Esophagus (tissue), 2 donors: Measurements from ENCODE around the gene DNAJC8. TPM values are rescaled to one million over a fixed set of nuclear protein-coding genes. Genes with fewer than 3 reads are reported as not detected.

Source experiments
- H3K27ac ChIP-seq, 2 donors: one replicate each; pipeline ENCODE4 v1.5.1; 2013; ENCODE audit warnings: low read depth in 2 of 2, mild to moderate bottlenecking in 2 of 2, inconsistent platforms in 1 of 2, low read length in 1 of 2, moderate library complexity in 1 of 2
- H3K27me3 ChIP-seq, 2 donors: one replicate each; pipeline ENCODE4 v1.6.1; 2013; ENCODE audit warnings: low read length in 2 of 2, control low read depth in 1 of 2, mild to moderate bottlenecking in 1 of 2; ENCODE audit not compliant: insufficient read depth in 2 of 2, control insufficient read depth in 1 of 2
- H3K36me3 ChIP-seq, 2 donors: one replicate each; pipeline ENCODE4 v1.6.1; 2013; ENCODE audit warnings: low read length in 1 of 2; ENCODE audit not compliant: control insufficient read depth in 2 of 2, insufficient read depth in 2 of 2
- H3K4me1 ChIP-seq, 2 donors: one replicate each; pipeline ENCODE4 v1.6.1; 2013; ENCODE audit warnings: low read length in 1 of 2; ENCODE audit not compliant: control insufficient read depth in 2 of 2, insufficient read depth in 2 of 2
- H3K4me3 ChIP-seq, 2 donors: one replicate each; pipeline ENCODE4 v1.5.1; 2013; ENCODE audit warnings: low read length in 2 of 2, mild to moderate bottlenecking in 2 of 2, low read depth in 1 of 2, moderate library complexity in 1 of 2
- H3K9me3 ChIP-seq, 2 donors: one replicate each; pipeline ENCODE4 v1.6.1; 2013; ENCODE audit warnings: mild to moderate bottlenecking in 2 of 2, low read depth in 1 of 2, low read length in 1 of 2, moderate library complexity in 1 of 2; ENCODE audit not compliant: control insufficient read depth in 2 of 2, insufficient read depth in 1 of 2
- WGBS, 2 donors: extraction: QIAGEN DNeasy Blood & Tissue Kit; methylation state at CpG; one replicate each; pipeline ENCODE4 v1.1.7; 2013; 5-methylcytosine and 5-hydroxymethylcytosine counted together
- polyA plus RNA-seq, 2 donors: library from polyadenylated mRNA; stranded (reverse); fragments of 200-250 nt; gene quantifications; one replicate each; pipeline ENCODE4 v1.2.3, GENCODE V29; 2013
- donor health status: healthy with polysubstance abuse.
- donor health status: Bipolar disorder and iron deficiency.

Gene DNAJC8
- polyA plus RNA-seq, 2 donors, result 39.8 to 57.4 TPM

GRCh38 chr1:28194326-28195035, 38.3 kb downstream of the DNAJC8 start:
- H3K27me3 ChIP-seq, result no peaks in the 10 kb centered on the region
- 67 to 75% methylated on average over 8 of the region's 8 CpGs for WGBS, 2 donors
- peaks cover 3 to 26% of the 10 kb centered on the region in 2 donors for H3K4me1 ChIP-seq
- H3K36me3 ChIP-seq, result peaks cover 0 to 5% of the 10 kb centered on the region in 2 donors
- no peaks in the 10 kb centered on the region for H3K9me3 ChIP-seq
- H3K4me3 ChIP-seq, result no peak overlapping the region
- peak overlapping the region in 1 of 2 donors; percentile 61 for H3K27ac ChIP-seq

DNA sequence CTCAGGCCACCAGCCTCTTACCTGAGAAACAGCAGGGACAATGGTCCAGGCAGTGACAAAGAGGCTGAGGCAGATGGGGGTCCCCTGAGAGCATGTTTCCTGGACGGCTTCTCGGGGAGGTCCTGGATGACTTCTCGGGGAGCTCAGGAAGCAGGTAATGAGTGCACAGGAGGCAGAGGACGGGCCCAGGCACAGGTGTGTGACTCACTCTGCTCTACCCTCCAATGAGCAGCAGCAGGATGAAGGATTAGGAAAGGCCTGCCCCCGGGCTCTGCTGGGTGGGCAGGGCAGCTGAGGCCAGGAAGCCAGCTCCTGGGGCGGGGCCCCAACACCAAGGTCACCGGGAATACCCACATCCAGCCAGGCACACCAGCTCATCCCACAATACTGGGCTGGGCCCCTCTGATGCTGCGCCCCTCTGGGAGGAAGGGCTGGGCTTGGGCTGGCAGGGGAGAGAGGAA, 39.1 kb downstream of the DNAJC8 start:
- WGBS, 2 donors, result 41 to 61% methylated on average over 8 of the region's 8 CpGs
- Histone ChIP-seq H3K4me3 (peak overlapping the region; percentile 22 to 39), H3K36me3 (peaks cover 0 to under 1% of the 10 kb centered on the region in 2 donors), H3K27ac (peak overlapping the region; percentile 29 to 61), H3K9me3 (no peaks in the 10 kb centered on the region), H3K4me1 (peaks cover 3 to 26% of the 10 kb centered on the region in 2 donors), H3K27me3 (no peaks in the 10 kb centered on the region)

- H3K27ac ChIP-seq, result peak overlapping the region in 1 of 2 donors; percentile 57
- no peaks in the 10 kb centered on the region for H3K9me3 ChIP-seq
- H3K36me3 ChIP-seq, result no peaks in the 10 kb centered on the region
- 66 to 70% methylated on average over 12 of the region's 12 CpGs for WGBS, 2 donors
- H3K4me3 ChIP-seq, result peak overlapping the region in 1 of 2 donors; percentile 15
- H3K27me3 ChIP-seq, result no peaks in the 10 kb centered on the region
- H3K4me1 ChIP-seq, result peaks cover 3 to 16% of the 10 kb centered on the region in 2 donors
Measured at GRCh38 chr1:28190996-28191645, 41.7 kb downstream of the DNAJC8 start.

- Histone ChIP-seq H3K27me3 (no peaks in the 10 kb centered on the region), H3K27ac (peak overlapping the region in 1 of 2 donors; percentile 33), H3K9me3 (no peaks in the 10 kb centered on the region), H3K36me3 (no peaks in the 10 kb centered on the region), H3K4me3 (no peak overlapping the region), H3K4me1 (peaks cover 3 to 16% of the 10 kb centered on the region in 2 donors)
- WGBS, 2 donors, result 53 to 63% methylated on average over 3 of the region's 3 CpGs
Measured at GRCh38 chr1:28190337-28190979, 42.4 kb downstream of the DNAJC8 start.

DNA sequence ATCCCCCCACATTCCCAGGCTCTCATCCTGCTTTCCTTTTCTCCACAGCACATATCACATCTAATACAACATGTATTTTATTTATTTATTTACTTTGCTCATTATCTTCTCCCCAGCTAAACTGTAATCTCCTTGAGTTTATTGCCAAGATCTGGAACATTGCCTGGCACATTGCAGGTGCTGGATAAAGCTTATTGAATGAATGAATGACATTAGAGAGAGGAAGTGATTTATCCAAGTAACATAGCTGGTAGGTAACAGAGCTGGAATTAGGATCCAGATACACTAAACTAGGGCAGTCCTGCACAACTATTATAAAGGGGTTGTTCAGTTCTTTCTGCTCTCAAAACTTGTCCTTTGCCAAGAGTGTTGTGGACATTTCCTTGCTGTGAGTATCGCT, 47.8 kb downstream of the DNAJC8 start:
- no peaks in the 10 kb centered on the region for H3K4me1 ChIP-seq
- H3K9me3 ChIP-seq, result no peaks in the 10 kb centered on the region
- H3K27me3 ChIP-seq, result no peaks in the 10 kb centered on the region
- H3K4me3 ChIP-seq, result no peak overlapping the region
- H3K36me3 ChIP-seq, result no peaks in the 10 kb centered on the region
- no peak overlapping the region for H3K27ac ChIP-seq
- WGBS, 2 donors, result 91 to 97% methylated on average over 1 of the region's 1 CpG

DNA sequence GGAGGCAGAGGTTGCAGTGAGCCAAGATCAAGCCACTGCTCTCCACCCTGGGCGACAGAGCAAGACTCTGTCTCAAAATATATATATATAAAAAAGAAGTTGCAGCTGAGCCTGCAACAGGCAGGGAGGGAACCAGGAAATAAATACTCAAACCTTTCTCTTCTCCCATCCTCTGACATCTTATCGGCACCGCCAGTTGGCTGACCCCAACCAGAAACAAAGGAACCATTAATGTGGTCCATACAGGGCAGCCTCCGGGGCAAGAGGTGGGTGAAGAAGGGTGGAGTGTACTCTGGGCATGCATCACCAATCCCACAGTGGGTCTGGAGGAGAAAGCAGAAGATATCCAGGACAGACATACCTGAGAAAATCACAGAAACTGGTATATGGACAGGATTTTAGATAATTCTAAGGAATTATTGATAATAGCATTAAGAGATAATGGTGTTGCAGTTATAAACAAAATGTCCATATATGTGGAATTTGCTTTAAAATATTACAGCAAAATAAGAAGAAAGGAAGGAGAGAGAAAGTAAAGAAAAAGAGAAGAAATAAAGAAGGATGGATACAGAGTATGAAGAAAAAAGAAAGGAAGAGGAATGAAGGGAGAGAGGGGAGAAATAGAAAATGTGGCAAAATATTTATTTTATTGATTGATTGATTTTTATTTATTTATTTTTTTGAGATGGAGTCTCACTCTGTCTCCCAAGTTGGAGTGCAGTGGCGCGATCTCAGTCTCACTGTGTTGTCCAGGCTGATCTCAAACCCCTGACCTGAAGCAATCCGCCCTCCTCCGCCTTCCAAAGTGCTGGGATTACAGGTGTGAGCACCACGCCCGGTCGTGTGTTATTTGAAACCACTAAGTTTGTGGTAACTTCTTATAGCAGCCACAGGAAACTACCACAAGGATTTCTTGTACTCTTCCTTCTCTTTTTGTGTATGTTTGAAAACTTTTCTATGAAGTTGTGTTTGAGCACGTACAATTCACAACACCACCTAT, 52.2 kb downstream of the DNAJC8 start:
- no peaks in the 10 kb centered on the region for H3K27me3 ChIP-seq
- no peak overlapping the region for H3K4me3 ChIP-seq
- H3K36me3 ChIP-seq, result no peaks in the 10 kb centered on the region
- H3K27ac ChIP-seq, result no peak overlapping the region
- WGBS, 2 donors, result 72 to 74% methylated on average over 12 of the region's 12 CpGs
- H3K9me3 ChIP-seq, result no peaks in the 10 kb centered on the region
- no peaks in the 10 kb centered on the region for H3K4me1 ChIP-seq

GRCh38 chr1:28178690-28179485, 53.9 kb downstream of the DNAJC8 start:
- WGBS, 2 donors, result 95 to 96% methylated on average over 15 of the region's 15 CpGs
- no peaks in the 10 kb centered on the region for H3K36me3 ChIP-seq
- H3K4me3 ChIP-seq, result no peak overlapping the region
- H3K27me3 ChIP-seq, result no peaks in the 10 kb centered on the region
- no peaks in the 10 kb centered on the region for H3K4me1 ChIP-seq
- H3K27ac ChIP-seq, result no peak overlapping the region
- H3K9me3 ChIP-seq, result no peaks in the 10 kb centered on the region

DNA sequence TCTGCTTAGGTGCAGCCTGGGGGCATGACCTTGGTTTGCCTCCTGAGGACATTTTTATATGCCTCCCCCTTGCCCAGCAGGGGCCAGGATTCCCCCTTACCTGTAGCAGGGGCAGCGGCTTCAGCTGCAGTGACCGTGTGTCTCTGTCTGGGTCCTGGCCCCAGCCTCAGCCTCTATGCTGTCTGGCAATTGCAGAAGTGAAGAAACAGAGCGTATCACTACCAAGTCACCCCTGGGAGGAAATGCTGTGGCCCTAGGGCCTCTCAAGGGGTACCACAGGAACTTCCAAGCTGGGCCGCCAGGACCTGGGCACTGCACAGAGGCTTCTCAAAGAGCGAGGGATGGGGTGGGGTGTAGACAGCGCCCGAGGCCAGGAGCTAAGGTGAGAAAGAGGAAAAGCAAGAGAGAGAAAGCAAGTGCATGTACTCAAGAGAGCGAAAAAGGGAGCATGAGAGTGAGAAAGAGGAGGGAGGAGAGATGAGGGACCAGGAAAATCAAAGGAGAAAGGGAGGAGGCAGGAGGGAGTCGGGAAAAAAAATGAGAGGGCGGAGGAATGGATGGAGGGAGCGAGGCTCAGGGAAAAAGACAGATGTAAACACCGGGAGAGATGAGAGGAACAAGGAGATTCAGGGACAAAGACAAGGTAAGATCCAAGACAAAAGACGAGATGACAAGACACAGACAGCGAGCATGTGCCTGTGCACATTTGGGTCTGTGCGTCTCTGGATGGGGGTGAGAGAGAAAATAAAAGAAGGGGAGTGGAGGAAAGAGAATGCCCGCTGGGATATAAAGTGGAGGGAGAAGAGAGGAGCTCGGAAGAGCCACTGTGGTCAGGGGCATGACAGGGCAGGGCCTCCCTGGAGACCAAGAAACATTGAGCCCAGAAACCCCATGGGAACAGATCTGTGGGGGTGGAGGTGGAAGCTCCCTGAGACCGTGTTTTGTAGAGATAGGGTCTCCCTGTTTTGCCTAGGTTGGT, 56.0 kb downstream of the DNAJC8 start, which contains the start of gene PTAFR:
PTAFR (minus strand) TSS at position 199 of the 979 bp plus-strand sequence. CDS start 25,669 bp downstream, outside the sequence.
- Histone ChIP-seq H3K27me3 (no peaks in the 10 kb centered on the region), H3K36me3 (no peaks in the 10 kb centered on the region), H3K27ac (no peak within 1 kb of the TSS), H3K4me3 (no peak within 1 kb of the TSS), H3K4me1 (peaks cover under 1% of the 10 kb centered on the region in 2 donors), H3K9me3 (no peaks in the 10 kb centered on the region)
- WGBS, 2 donors, result 71 to 80% methylated on average over 18 of the region's 18 CpGs
